ENCODE data around the gene IL10RA. TPM values are rescaled to one million over a fixed set of nuclear protein-coding genes. Genes with fewer than 3 reads are reported as not detected.
A peak's percentile ranks its signal among the peaks of the same experiment; 100 is the strongest.

Gene IL10RA
- total and polyA plus RNA-seq, 9 of the 15 experiments (the other 6 are each of a cell fraction or from before 2014, with no cell fraction given), result 0.17 to 17.3 (median 2.9) TPM

GRCh38 chr11:117946156-117946841 lies 39.9 kb upstream of the IL10RA start:
- FAIRE-seq (no peak), DNase-seq (ENCODE audit: extremely low read depth in 1 of 4, low spot score in 3 of 4) (no peak), ATAC-seq (peak; percentile 4; the same call in 1 of the 3 replicates)
- no peaks in the 10 kb centered on the region for H4K20me1 ChIP-seq (replicated peaks; ENCODE audit: control insufficient read depth, insufficient read depth, low read length)
- H3K4me3 ChIP-seq, result no peak overlapping the region
- no TSS peak for BruUV-seq (replicated peaks)
- 4% methylated on average over 5 of the region's 5 CpGs for WGBS (ENCODE audit: insufficient coverage, low coverage, missing lambda C conversion rate)
- in situ Hi-C loops (cut with MboI), result loop anchor here (5.0 to 10.0 kb wide), 3 partner anchors 101 to 124 kb away; partner anchors contain the start of gene FXYD2
- H3K9me1 ChIP-seq (ENCODE audit: control insufficient read depth, insufficient read depth, low read length), result no peaks in the 10 kb centered on the region
- H2AFZ ChIP-seq (ENCODE audit: low read depth, low read length), result no peak overlapping the region
- no peaks in the 10 kb centered on the region for H3K27me3 ChIP-seq (ENCODE audit: control insufficient read depth in 2 of 2, insufficient read depth in 2 of 2, low read length in 2 of 2)
- no peaks in the 10 kb centered on the region for H3K36me3 ChIP-seq (ENCODE audit: control insufficient read depth, insufficient read depth, low read length)
- H3K79me2 ChIP-seq (ENCODE audit: control insufficient read depth, insufficient read depth, low read length), result no peaks in the 10 kb centered on the region
- POLR2A ChIA-PET, result interaction anchor here (0.6 to 1.3 kb wide), 12 partner anchors 9 to 367 kb away, joined by 3 to 7 read pairs (median 3); no protein-coding TSS in a partner anchor
- H3K9ac ChIP-seq (ENCODE audit: insufficient read depth in 1 of 2, low read depth in 2 of 2, low read length in 2 of 2), result no peak overlapping the region
- H3K4me2 ChIP-seq (ENCODE audit: insufficient read depth, low read length), result no peak overlapping the region; the same call in 1 of the 2 replicates
- H3K9me3 ChIP-seq (replicated peaks; ENCODE audit: control insufficient read depth, insufficient read depth, low read depth, low read length), result no peaks in the 10 kb centered on the region
- intact Hi-C loops (cut with micrococcal nuclease), result loop anchor here (2.0 to 10.0 kb wide), 4 partner anchors 34 to 521 kb away; partner anchors contain the start of gene SCN2B
- H3K4me1 ChIP-seq (replicated peaks in 1 of 2; ENCODE audit: control insufficient read depth in 2 of 2, insufficient read depth in 2 of 2, low read length in 2 of 2), result peaks cover 14 to 35% of the 10 kb centered on the region in 2 experiments
- CTCF ChIA-PET (ENCODE audit: low intra/inter-chr PET ratio), result interaction anchor here (1.3 to 4.9 kb wide), 4 partner anchors 102 to 139 kb away, joined by 4 to 37 read pairs (median 20); no protein-coding TSS in a partner anchor
- no peak overlapping the region for H3K27ac ChIP-seq (ENCODE audit: extremely low read depth, low read depth, low read length)
- TF ChIP-seq CEBPG (CRISPR knock-in tag; IDR thresholded peaks at IDR 0.05) (peak; percentile 73), CEBPG (tag; conservative IDR thresholded peaks at IDR 0.05 in 1 of 2, IDR thresholded peaks at IDR 0.05 in 1 of 2) (peak; percentile 67 to 85), RBM39 (optimal IDR thresholded peaks at IDR 0.05; ENCODE audit: low read depth, low read length) (no peak), MGA (IDR thresholded peaks at IDR 0.05) (no peak), ZNF143 (CRISPR knock-in tag; IDR thresholded peaks at IDR 0.05) (peak; percentile 36; the same call in 1 of the 2 replicates), GATAD2B (IDR thresholded peaks at IDR 0.05; ENCODE audit: borderline replicate concordance) (no peak), NFRKB (IDR thresholded peaks at IDR 0.05; ENCODE audit: low read depth) (no peak), ZFP30 (CRISPR knock-in tag; IDR thresholded peaks at IDR 0.05; ENCODE audit: borderline replicate concordance) (no peak), CBFA2T2 (conservative IDR thresholded peaks at IDR 0.05) (peak; percentile 23), HNRNPL (IDR thresholded peaks at IDR 0.05; ENCODE audit: low read depth, low read length) (no peak), NR1H2 (CRISPR knock-in tag; IDR thresholded peaks at IDR 0.05) (no peak)
